ENCODE measurements around the gene ARHGAP35. TPM values are rescaled to one million over a fixed set of nuclear protein-coding genes. Genes with fewer than 3 reads are reported as not detected.

Gene ARHGAP35
- total and polyA plus RNA-seq, 10 of the 15 experiments (the other 5 are each of a cell fraction or from before 2014, with no cell fraction given): 0.85 to 29.9 (median 11.5) TPM

- no peak for TF ChIP-seq MEF2B (IDR thresholded peaks at IDR 0.05; ENCODE audit: partially characterized antibody, poor library complexity, severe bottlenecking)
- no peak for TF ChIP-seq ZBTB11 (CRISPR knock-in tag; IDR thresholded peaks at IDR 0.05)
- TF ChIP-seq TBL1XR1 (IDR thresholded peaks at IDR 0.05; ENCODE audit: low read depth, low read length): no peak
- no peak for TF ChIP-seq E2F8 (IDR thresholded peaks at IDR 0.05; ENCODE audit: low read depth, partially characterized antibody)
- TF ChIP-seq RB1 (IDR thresholded peaks at IDR 0.05; ENCODE audit: borderline replicate concordance): peak; percentile 86; the same call in 1 of the 2 replicates
- no peak for TF ChIP-seq RBBP5 (conservative IDR thresholded peaks at IDR 0.05)
- no peak; the same call in 1 of the 2 replicates for TF ChIP-seq ESRRA (IDR thresholded peaks at IDR 0.05; ENCODE audit: low read length)
- TF ChIP-seq SRF (IDR thresholded peaks at IDR 0.05; ENCODE audit: low read depth in 2 of 2, low read length in 2 of 2): no peak
- TF ChIP-seq ZNF274 (IDR thresholded peaks at IDR 0.05; ENCODE audit: insufficient read depth, insufficient read length): no peak
- 0 out of 2 replicates have a peak, but pooled peaks have one; percentile 29 for TF ChIP-seq PKNOX1 (IDR thresholded peaks at IDR 0.05)
- no peak for TF ChIP-seq CHD1 (IDR thresholded peaks at IDR 0.05; ENCODE audit: low read depth, low read length)
- TF ChIP-seq RFX5 (IDR thresholded peaks at IDR 0.05; ENCODE audit: low read depth, low read length): peak; percentile 54; the same call in 1 of the 2 replicates
- TF ChIP-seq GABPA (IDR thresholded peaks at IDR 0.05; ENCODE audit: low read depth): no peak
- TF ChIP-seq CEBPB (IDR thresholded peaks at IDR 0.05; ENCODE audit: borderline replicate concordance in 1 of 2, low read depth in 2 of 2, low read length in 2 of 2): no peak
- peak; percentile 96 for TF ChIP-seq CHD2 (IDR thresholded peaks at IDR 0.05; ENCODE audit: borderline replicate concordance, low read depth, low read length)
- peak in 1 of 2 experiments; percentile 56; a peak in 1 of 4 replicates for TF ChIP-seq BHLHE40 (IDR thresholded peaks at IDR 0.05; ENCODE audit: borderline replicate concordance in 1 of 2, low read depth in 2 of 2, low read length in 1 of 2)
- TF ChIP-seq ZNF592 (IDR thresholded peaks at IDR 0.05): no peak
Observed at GRCh38 chr19:46860125-46860845, 512 bp upstream of the ARHGAP35 start (continued).

Measured in GM12878 (cell line).